Keratinocyte (primary cell): Measurements from ENCODE around the gene KNL1. TPM values are rescaled to one million over a fixed set of nuclear protein-coding genes. Genes with fewer than 3 reads are reported as not detected.

Source experiments
- DNase-seq: peaks from one replicate; pipeline ENCODE4 v3.0.0-alpha.2; 2011; ENCODE audit warnings: low read depth, missing footprints, low spot score
- FAIRE-seq: peaks from 2 replicates; lab custom pipeline; 2011; peaks lifted over from hg19 to GRCh38; lab: Jason Lieb, UNC
- H2AFZ ChIP-seq: 2 replicates; pipeline ENCODE4 v1.6.0; 2012; ENCODE audit warnings: low read length, control low read depth, inconsistent platforms; ENCODE audit not compliant: control insufficient read depth
- H3K27ac ChIP-seq: 2 replicates; pipeline ENCODE4 v1.5.1; 2011; ENCODE audit warnings: low read length; ENCODE audit not compliant: control insufficient read depth, insufficient read depth
- H3K27me3 ChIP-seq: 3 replicates; pipeline ENCODE4 v1.6.0; 2011; ENCODE audit warnings: low read length; ENCODE audit not compliant: control insufficient read depth, insufficient read depth; ENCODE audit errors: extremely low read depth
- H3K36me3 ChIP-seq, 2 experiments: 2 replicates in 1 of 2; 3 replicates in 1 of 2; pipeline ENCODE4 v1.5.1; 2011; ENCODE audit warnings: low read length in 2 of 2, mild to moderate bottlenecking in 1 of 2; ENCODE audit not compliant: control insufficient read depth in 2 of 2, insufficient read depth in 2 of 2; ENCODE audit errors: extremely low read depth in 1 of 2
- H3K4me1 ChIP-seq: 3 replicates; pipeline ENCODE4 v1.5.1; 2011; ENCODE audit warnings: low read length; ENCODE audit not compliant: control insufficient read depth, insufficient read depth; ENCODE audit errors: extremely low read depth
- H3K4me2 ChIP-seq: 3 replicates; pipeline ENCODE4 v1.6.0; 2011; ENCODE audit warnings: low read depth, low read length; ENCODE audit not compliant: control insufficient read depth, insufficient read depth; ENCODE audit errors: extremely low read depth
- H3K4me3 ChIP-seq, 3 experiments: fragments of 200-600 bp in 1 of 3; sonication (generic) in 1 of 3; 2 replicates in 2 of 3; 3 replicates in 1 of 3; pipeline ENCODE4 v1.5.1; 2011 to 2016; ENCODE audit warnings: low read length in 3 of 3, mild to moderate bottlenecking in 3 of 3, control low read depth in 2 of 3, inconsistent platforms in 1 of 3, low read depth in 1 of 3, mixed read lengths in 1 of 3, mixed run types in 1 of 3, moderate library complexity in 1 of 3; ENCODE audit not compliant: control insufficient read depth in 2 of 3, insufficient read depth in 2 of 3; ENCODE audit errors: extremely low read depth in 1 of 3
- H3K79me2 ChIP-seq: 2 replicates; pipeline ENCODE4 v1.6.0; 2012; ENCODE audit warnings: low read length; ENCODE audit not compliant: control insufficient read depth, insufficient read depth
- H3K9ac ChIP-seq: 3 replicates; pipeline ENCODE4 v1.6.0; 2011; ENCODE audit warnings: low read length; ENCODE audit not compliant: control insufficient read depth, insufficient read depth; ENCODE audit errors: extremely low read depth
- H3K9me1 ChIP-seq: 3 replicates; pipeline ENCODE4 v1.6.0; 2011; ENCODE audit warnings: low read length; ENCODE audit not compliant: control insufficient read depth, insufficient read depth; ENCODE audit errors: extremely low read depth
- H3K9me3 ChIP-seq: 2 replicates; pipeline ENCODE4 v1.5.1; 2012; ENCODE audit warnings: low read depth, low read length; ENCODE audit not compliant: control insufficient read depth
- H4K20me1 ChIP-seq: 3 replicates; pipeline ENCODE4 v1.6.0; 2011; ENCODE audit warnings: low read length; ENCODE audit not compliant: control insufficient read depth, insufficient read depth; ENCODE audit errors: extremely low read depth
- CTCF ChIP-seq, 3 experiments: IDR thresholded peaks in 1 of 3; conservative IDR thresholded peaks in 1 of 3; optimal IDR thresholded peaks in 1 of 3; 2 replicates in 2 of 3; 3 replicates in 1 of 3; pipeline versions ENCODE3 to v1.5.1; 2011; ENCODE audit warnings: low read length in 3 of 3, mild to moderate bottlenecking in 3 of 3, moderate library complexity in 2 of 3, control low read depth in 1 of 3, inconsistent platforms in 1 of 3; ENCODE audit not compliant: insufficient read depth in 2 of 3; ENCODE audit errors: extremely low read depth in 1 of 3
- EZH2 ChIP-seq: IDR thresholded peaks from one replicate; pipeline ENCODE4 v1.6.1; 2012; ENCODE audit warnings: inconsistent platforms, mild to moderate bottlenecking, low read length, moderate library complexity
- dilution Hi-C: fragments of 300-500 bp; cut with MboI; formaldehyde crosslinking; loops from one replicate; pipeline ENCODE4 v1.7.0; 2020; ENCODE audit warnings: low sequenced_read_pairs; ENCODE audit not compliant: extremely low pct_ligation_motif_present
- polyA plus RNA-seq, 5 experiments: library from polyadenylated mRNA; depleted of rRNA in 3 of 5; stranded (reverse) in 3 of 5; stranded (forward) in 1 of 5; unstranded in 1 of 5; fragments of >200 nt; gene quantifications; 1 replicate in 1 of 5; 2 replicates in 3 of 5; 3 replicates in 1 of 5; pipeline versions ENCODE4 v1.2.1 to v1.2.3, GENCODE V29; 2011 to 2012; ENCODE audit warnings: missing spikeins in 2 of 5, low read depth in 1 of 5, low replicate concordance in 1 of 5

Gene KNL1
- polyA plus RNA-seq, 1 donor (not counting 4 experiments of a cell fraction or from before 2014, with no cell fraction given) = 6.9 TPM

GRCh38 chr15:40598126-40598525 lies 4.1 kb downstream of the KNL1 start:
- dilution Hi-C loops = no loop called here
- no peaks in the 10 kb centered on the region for H4K20me1 ChIP-seq
- TF ChIP-seq CTCF (optimal IDR thresholded peaks at IDR 0.05 in 1 of 3, IDR thresholded peaks at IDR 0.05 in 1 of 3, conservative IDR thresholded peaks at IDR 0.05 in 1 of 3; ENCODE audit: extremely low read depth in 1 of 3, insufficient read depth in 2 of 3, low read length in 3 of 3) (no peak), EZH2 (no peak)
- FAIRE-seq (no peak), DNase-seq (no peak)
- H3K79me2 ChIP-seq = peaks cover 71% of the 10 kb centered on the region
- no peaks in the 10 kb centered on the region for H3K9me1 ChIP-seq
- H3K27ac ChIP-seq = no peak overlapping the region
- H3K27me3 ChIP-seq = no peaks in the 10 kb centered on the region
- H3K36me3 ChIP-seq = no peaks in the 10 kb centered on the region
- H3K9ac ChIP-seq = no peak overlapping the region
- H3K4me2 ChIP-seq = no peak overlapping the region
- H3K4me3 ChIP-seq = no peak overlapping the region
- no peaks in the 10 kb centered on the region for H3K9me3 ChIP-seq
- H2AFZ ChIP-seq = no peak overlapping the region
- peaks cover 6% of the 10 kb centered on the region for H3K4me1 ChIP-seq

- Histone ChIP-seq H3K36me3 (no peaks in the 10 kb centered on the region), H3K27me3 (no peaks in the 10 kb centered on the region), H3K4me3 (no peak overlapping the region), H3K27ac (no peak overlapping the region), H4K20me1 (no peaks in the 10 kb centered on the region), H2AFZ (no peak overlapping the region), H3K79me2 (peaks cover 72% of the 10 kb centered on the region), H3K4me1 (peaks cover 6% of the 10 kb centered on the region), H3K9me1 (no peaks in the 10 kb centered on the region), H3K9me3 (no peaks in the 10 kb centered on the region), H3K9ac (no peak overlapping the region), H3K4me2 (no peak overlapping the region)
- FAIRE-seq = no peak
- no peak for TF ChIP-seq EZH2
- no peak for TF ChIP-seq CTCF (optimal IDR thresholded peaks at IDR 0.05 in 1 of 3, IDR thresholded peaks at IDR 0.05 in 1 of 3, conservative IDR thresholded peaks at IDR 0.05 in 1 of 3; ENCODE audit: extremely low read depth in 1 of 3, insufficient read depth in 2 of 3, low read length in 3 of 3)
- dilution Hi-C loops = no loop called here
- no peak for DNase-seq
Measured at GRCh38 chr15:40598672-40599071, 4.6 kb downstream of the KNL1 start.
